Suprapubic skin (tissue), 4 donors: ENCODE measurements around the gene CCDC14. TPM values are rescaled to one million over a fixed set of nuclear protein-coding genes. Genes with fewer than 3 reads are reported as not detected.

Experiments used
- DNase-seq, 2 donors: peaks; one replicate each; pipeline ENCODE4 v3.0.0-alpha.2; 2019; ENCODE audit warnings: low spot score in 2 of 2
- H3K27ac ChIP-seq: fragments of 200-600 bp; sonication (generic); one replicate; pipeline ENCODE4 v1.5.1; 2019
- H3K27me3 ChIP-seq: fragments of 200-600 bp; sonication (generic); one replicate; pipeline ENCODE4 v1.5.1; 2019
- H3K36me3 ChIP-seq: fragments of 200-600 bp; sonication (generic); one replicate; pipeline ENCODE4 v1.5.1; 2019
- H3K4me1 ChIP-seq: fragments of 200-600 bp; sonication (generic); one replicate; pipeline ENCODE4 v1.5.1; 2019
- H3K4me3 ChIP-seq: fragments of 200-600 bp; sonication (generic); one replicate; pipeline ENCODE4 v1.5.1; 2019; ENCODE audit warnings: mild to moderate bottlenecking
- H3K9me3 ChIP-seq: fragments of 200-600 bp; sonication (generic); one replicate; pipeline ENCODE4 v1.5.1; 2019
- EP300 ChIP-seq: sonication (generic); formaldehyde crosslinking; IDR thresholded peaks from one replicate; pipeline ENCODE4 v1.6.1; 2017; ENCODE audit warnings: antibody characterized with exemption
- POLR2A ChIP-seq, 2 donors: fragments of 450-650 bp; IDR thresholded peaks; one replicate each; pipeline ENCODE4 v1.6.1; 2017; ENCODE audit warnings: antibody characterized with exemption in 2 of 2, mild to moderate bottlenecking in 2 of 2, moderate library complexity in 2 of 2
- POLR2AphosphoS5 ChIP-seq, 3 donors: sonication (generic); formaldehyde crosslinking; IDR thresholded peaks; one replicate each; pipeline ENCODE4 v1.6.1; 2017; ENCODE audit warnings: antibody characterized with exemption in 3 of 3
- WGBS: methylation state at CpG from one replicate; pipeline ENCODE4 v1.1.5; 2018; 5-methylcytosine and 5-hydroxymethylcytosine counted together
- total RNA-seq, 4 donors: library from RNA; depleted of rRNA; stranded (reverse); fragments of >200 nt; gene quantifications; one replicate each; pipeline ENCODE4 v1.1.0, GENCODE V29; 2016
- TF ChIP-seq, protein P1 (sequence below), 2 donors: fragments of 200-600 bp in 1 of 2; fragments of 450-650 bp in 1 of 2; sonication (generic) in 1 of 2; IDR thresholded peaks; one replicate each; pipeline ENCODE4 v1.5.1; 2016 to 2019; ENCODE audit warnings: antibody characterized with exemption in 2 of 2, mild to moderate bottlenecking in 1 of 2, moderate library complexity in 1 of 2

Gene CCDC14
- total RNA-seq, 4 donors from 2014 or later, result 10.8 to 73.5 (median 28.0) TPM

DNA sequence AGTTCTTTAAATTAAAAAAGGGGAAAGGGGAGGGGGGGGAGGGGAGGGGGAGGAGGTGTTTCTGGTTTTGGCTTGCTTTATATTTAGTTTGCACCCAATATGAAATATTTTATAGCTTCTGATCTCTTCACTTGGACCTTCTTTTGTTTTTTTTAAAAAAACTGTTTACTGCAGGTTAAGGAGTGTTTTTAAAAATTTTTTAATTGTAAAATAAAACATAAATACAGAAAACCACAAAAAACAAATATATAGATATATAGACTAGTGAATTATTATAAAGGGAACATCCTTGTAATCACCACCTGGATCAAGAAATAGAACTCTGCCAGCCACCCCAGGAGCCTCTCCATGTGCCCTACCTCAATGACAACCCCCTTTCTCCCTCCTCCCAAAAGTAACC is 76.0 kb downstream of the CCDC14 start:
- H3K9me3 ChIP-seq, result no peaks in the 10 kb centered on the region
- TF ChIP-seq, protein P1, sequence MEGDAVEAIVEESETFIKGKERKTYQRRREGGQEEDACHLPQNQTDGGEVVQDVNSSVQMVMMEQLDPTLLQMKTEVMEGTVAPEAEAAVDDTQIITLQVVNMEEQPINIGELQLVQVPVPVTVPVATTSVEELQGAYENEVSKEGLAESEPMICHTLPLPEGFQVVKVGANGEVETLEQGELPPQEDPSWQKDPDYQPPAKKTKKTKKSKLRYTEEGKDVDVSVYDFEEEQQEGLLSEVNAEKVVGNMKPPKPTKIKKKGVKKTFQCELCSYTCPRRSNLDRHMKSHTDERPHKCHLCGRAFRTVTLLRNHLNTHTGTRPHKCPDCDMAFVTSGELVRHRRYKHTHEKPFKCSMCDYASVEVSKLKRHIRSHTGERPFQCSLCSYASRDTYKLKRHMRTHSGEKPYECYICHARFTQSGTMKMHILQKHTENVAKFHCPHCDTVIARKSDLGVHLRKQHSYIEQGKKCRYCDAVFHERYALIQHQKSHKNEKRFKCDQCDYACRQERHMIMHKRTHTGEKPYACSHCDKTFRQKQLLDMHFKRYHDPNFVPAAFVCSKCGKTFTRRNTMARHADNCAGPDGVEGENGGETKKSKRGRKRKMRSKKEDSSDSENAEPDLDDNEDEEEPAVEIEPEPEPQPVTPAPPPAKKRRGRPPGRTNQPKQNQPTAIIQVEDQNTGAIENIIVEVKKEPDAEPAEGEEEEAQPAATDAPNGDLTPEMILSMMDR (IDR thresholded peaks at IDR 0.05), result no peak
- TF ChIP-seq POLR2A (IDR thresholded peaks at IDR 0.05) (no peak), EP300 (no peak), POLR2AphosphoS5 (IDR thresholded peaks at IDR 0.05) (no peak)
- DNase-seq, result no peak
- H3K27me3 ChIP-seq, result peaks cover 24% of the 10 kb centered on the region
- no peak overlapping the region for H3K27ac ChIP-seq
- H3K4me3 ChIP-seq, result no peak overlapping the region
- H3K36me3 ChIP-seq, result no peaks in the 10 kb centered on the region
- peaks cover 16% of the 10 kb centered on the region for H3K4me1 ChIP-seq

- peak; percentile 77 to 85 for DNase-seq
- Histone ChIP-seq H3K4me3 (peak within 1 kb of the TSS; percentile 51), H3K4me1 (peaks cover 16% of the 10 kb centered on the region), H3K9me3 (no peaks in the 10 kb centered on the region), H3K27me3 (peaks cover 24% of the 10 kb centered on the region), H3K27ac (no peak within 1 kb of the TSS), H3K36me3 (no peaks in the 10 kb centered on the region)
- 7% methylated on average over 22 of the region's 70 CpGs for WGBS
- no peak for TF ChIP-seq POLR2A (IDR thresholded peaks at IDR 0.05)
- no peak for TF ChIP-seq POLR2AphosphoS5 (IDR thresholded peaks at IDR 0.05)
- TF ChIP-seq EP300, result no peak
- TF ChIP-seq, protein P1 (IDR thresholded peaks at IDR 0.05), result no peak
Observed at GRCh38 chr3:123884203-123884831, 76.7 kb downstream of the CCDC14 start, which contains the start of gene MYLK. TSS of gene MYLK (minus strand) at chr3:123884332. CDS start at chr3:123793841, 90,491 bp downstream.

- Histone ChIP-seq H3K9me3 (no peaks in the 10 kb centered on the region), H3K4me1 (peaks cover 16% of the 10 kb centered on the region), H3K27ac (no peak overlapping the region), H3K36me3 (no peaks in the 10 kb centered on the region), H3K27me3 (peaks cover 24% of the 10 kb centered on the region), H3K4me3 (peak overlapping the region; percentile 51)
- WGBS, result 5% methylated on average over 26 of the region's 29 CpGs
- DNase-seq, result no peak
- no peak for TF ChIP-seq POLR2A (IDR thresholded peaks at IDR 0.05)
- no peak for TF ChIP-seq POLR2AphosphoS5 (IDR thresholded peaks at IDR 0.05)
- TF ChIP-seq EP300, result no peak
- TF ChIP-seq, protein P1 (IDR thresholded peaks at IDR 0.05), result no peak
Observed at GRCh38 chr3:123883701-123884202, 77.3 kb downstream of the CCDC14 start.

- Histone ChIP-seq H3K27ac (no peak overlapping the region), H3K4me3 (no peak overlapping the region), H3K9me3 (no peaks in the 10 kb centered on the region), H3K27me3 (peaks cover 24% of the 10 kb centered on the region), H3K36me3 (no peaks in the 10 kb centered on the region), H3K4me1 (peaks cover 16% of the 10 kb centered on the region)
- WGBS, result 61% methylated on average over 4 of the region's 4 CpGs
- TF ChIP-seq EP300 (no peak), POLR2AphosphoS5 (IDR thresholded peaks at IDR 0.05) (no peak), POLR2A (IDR thresholded peaks at IDR 0.05) (no peak)
- TF ChIP-seq, protein P1 (IDR thresholded peaks at IDR 0.05), result no peak
- no peak for DNase-seq
Observed at GRCh38 chr3:123883111-123883510, 77.9 kb downstream of the CCDC14 start.

GRCh38 chr3:123881771-123882170 is 79.3 kb downstream of the CCDC14 start:
- Histone ChIP-seq H3K27ac (no peak overlapping the region), H3K36me3 (no peaks in the 10 kb centered on the region), H3K4me3 (no peak overlapping the region), H3K9me3 (no peaks in the 10 kb centered on the region), H3K27me3 (peaks cover 24% of the 10 kb centered on the region), H3K4me1 (peaks cover 16% of the 10 kb centered on the region)
- 96% methylated on average over 2 of the region's 2 CpGs for WGBS
- TF ChIP-seq POLR2A (IDR thresholded peaks at IDR 0.05) (no peak), POLR2AphosphoS5 (IDR thresholded peaks at IDR 0.05) (no peak), EP300 (no peak)
- TF ChIP-seq, protein P1 (IDR thresholded peaks at IDR 0.05), result no peak
- DNase-seq, result no peak
